Measurements from ENCODE around the gene ZDHHC3.

GRCh38 chr3:44893097-44893496, 82.9 kb downstream of the ZDHHC3 start:
- TF ChIP-seq CTCF (IDR thresholded peaks at IDR 0.05) (no peak), POLR2A (IDR thresholded peaks at IDR 0.05) (no peak)

Measured in adrenal gland (tissue), 5 donors.